K562 (cell line): ENCODE results near the gene ECE2. TPM values are rescaled to one million over a fixed set of nuclear protein-coding genes. Genes with fewer than 3 reads are reported as not detected.

Source experiments
- ARHGAP35 ChIP-seq: fragments of 450-650 bp; IDR thresholded peaks from 2 replicates; pipeline ENCODE4 v1.6.1; 2018; ENCODE audit not compliant: partially characterized antibody
- CBX5 ChIP-seq: IDR thresholded peaks from 2 replicates; pipeline ENCODE4 v1.6.1; 2014; ENCODE audit warnings: low read depth, borderline replicate concordance
- CEBPB ChIP-seq: fragments of 450-650 bp; IDR thresholded peaks from 2 replicates; pipeline ENCODE4 v1.6.1; 2016; ENCODE audit warnings: missing genetic modification characterization, missing compliant biosample characterization
- CHD2 ChIP-seq: IDR thresholded peaks from 2 replicates; pipeline ENCODE4 v1.6.1; 2011; ENCODE audit warnings: low read depth, low read length
- CHD4 ChIP-seq: fragments of 200-600 bp; sonication (generic); IDR thresholded peaks from 3 replicates; pipeline ENCODE4 v1.6.1; 2012; ENCODE audit warnings: low read depth, mild to moderate bottlenecking, mixed read lengths, low read length, inconsistent platforms; ENCODE audit not compliant: insufficient read depth, insufficient replicate concordance, poor library complexity, severe bottlenecking
- CXXC5 ChIP-seq: fragments of 250-450 bp; sonication (Bioruptor Pico); IDR thresholded peaks from 2 replicates; pipeline ENCODE4 v1.8.0; 2022; ENCODE audit warnings: inconsistent platforms, mild to moderate bottlenecking, moderate library complexity
- FOXA3 ChIP-seq, 2 experiments: fragments of 450-650 bp in 1 of 2; sonication (generic) in 1 of 2; formaldehyde crosslinking; IDR thresholded peaks in 1 of 2; conservative IDR thresholded peaks in 1 of 2; 2 replicates each; pipeline versions ENCODE4 v1.4.0 to v1.8.0; 2020 to 2022; ENCODE audit warnings: mild to moderate bottlenecking in 2 of 2, missing genetic modification reagents in 1 of 2
- KAT2B ChIP-seq: IDR thresholded peaks from one replicate; pipeline ENCODE4 v1.6.1; 2012; ENCODE audit warnings: low read depth, mild to moderate bottlenecking, control low read depth, inconsistent platforms, low read length, moderate library complexity
- KDM5B ChIP-seq: fragments of 200-600 bp; sonication (generic); IDR thresholded peaks from 2 replicates; pipeline ENCODE4 v1.6.1; 2012; ENCODE audit warnings: low read depth, mild to moderate bottlenecking, moderate library complexity, low read length, control low read depth, inconsistent platforms; ENCODE audit not compliant: insufficient replicate concordance
- MCM7 ChIP-seq, 2 experiments: fragments of 450-650 bp; IDR thresholded peaks; 2 replicates each; pipeline ENCODE4 v1.6.1; 2016 to 2018
- MEF2D ChIP-seq: conservative IDR thresholded peaks from 2 replicates; pipeline ENCODE4 v1.6.1; 2016; ENCODE audit warnings: low read depth, missing genetic modification characterization, missing compliant biosample characterization
- MXI1 ChIP-seq: IDR thresholded peaks from 2 replicates; pipeline ENCODE4 v1.6.1; 2011; ENCODE audit warnings: low read depth, mild to moderate bottlenecking, improper control_type of control experiment, low read length
- PTBP1 ChIP-seq: fragments of 200-400 bp; formaldehyde crosslinking; IDR thresholded peaks from 2 replicates; pipeline ENCODE4 v1.6.1; 2017; ENCODE audit warnings: low read depth, low read length
- RBM22 ChIP-seq: fragments of 200-400 bp; formaldehyde crosslinking; IDR thresholded peaks from 2 replicates; pipeline ENCODE4 v1.6.1; 2018; ENCODE audit warnings: low read length, low read depth; ENCODE audit not compliant: poor library complexity, severe bottlenecking
- SIN3A ChIP-seq, 2 experiments: fragments of 150-350 bp in 1 of 2; IDR thresholded peaks; 2 replicates each; pipeline ENCODE4 v1.6.1; 2011 to 2016; ENCODE audit warnings: borderline replicate concordance in 2 of 2, low read depth in 2 of 2, low read length in 2 of 2, mild to moderate bottlenecking in 2 of 2, moderate library complexity in 2 of 2; ENCODE audit not compliant: control insufficient read depth in 1 of 2
- SLC30A9 ChIP-seq: fragments of 250-450 bp; sonication (Bioruptor Pico); IDR thresholded peaks from 2 replicates; pipeline ENCODE4 v1.8.0; 2022; ENCODE audit warnings: mild to moderate bottlenecking, moderate library complexity
- SP1 ChIP-seq: sonication (generic); formaldehyde crosslinking; IDR thresholded peaks from 2 replicates; pipeline ENCODE4 v1.8.1; 2022; ENCODE audit warnings: mild to moderate bottlenecking, missing genetic modification reagents
- TBP ChIP-seq: optimal IDR thresholded peaks from 2 replicates; pipeline ENCODE3; 2011; ENCODE audit warnings: low read depth, low read length, improper control_type of control experiment
- ZBTB1 ChIP-seq: sonication (generic); formaldehyde crosslinking; IDR thresholded peaks from 2 replicates; pipeline ENCODE4 v1.8.1; 2023; ENCODE audit warnings: missing genetic modification reagents, low read depth, mild to moderate bottlenecking, borderline replicate concordance
- ZNF274 ChIP-seq: IDR thresholded peaks from 2 replicates; pipeline ENCODE4 v1.6.1; 2011; ENCODE audit warnings: low read depth, mild to moderate bottlenecking, low read length, moderate library complexity, borderline replicate concordance
- polyA plus RNA-seq, 8 experiments: library from polyadenylated mRNA; depleted of rRNA in 4 of 8; stranded (reverse) in 5 of 8; unstranded in 3 of 8; fragments of >200 nt; fragmentation: Nextera tagmentation in 2 of 8; fragmentation: Illumina TruSeq in 1 of 8; extraction: Ambion mirVana in 2 of 8; extraction: Trizol in 1 of 8; gene quantifications; 2 replicates each; pipeline versions ENCODE4 v1.2.1 to v1.2.3, GENCODE V29; 2011 to 2014; ENCODE audit warnings: inconsistent platforms in 1 of 8, missing spikeins in 1 of 8
- total RNA-seq, 7 experiments: library from RNA; depleted of rRNA in 6 of 7; stranded (reverse); fragments of >200 nt in 6 of 7; fragmentation: Illumina TruSeq in 2 of 7; extraction: Trizol in 2 of 7; gene quantifications; 2 replicates each; pipeline versions ENCODE4 v1.2.1 to v1.2.3, GENCODE V29; 2011 to 2021; ENCODE audit warnings: low replicate concordance in 1 of 7
- TF ChIP-seq, protein P1 (sequence below), 3 experiments: fragments of 200-800 bp in 1 of 3; sonication (Bioruptor generic) in 1 of 3; sonication (generic) in 1 of 3; formaldehyde crosslinking in 1 of 3; IDR thresholded peaks; 2 replicates each; pipeline versions ENCODE4 v1.6.1 to v1.8.0; 2016 to 2022; ENCODE audit warnings: mild to moderate bottlenecking in 2 of 3, missing compliant biosample characterization in 2 of 3, missing genetic modification characterization in 2 of 3, missing genetic modification reagents in 1 of 3
- TF ChIP-seq, protein P2 (sequence below), 2 experiments: fragments of 450-650 bp; conservative IDR thresholded peaks; 2 replicates each; pipeline ENCODE4 v1.6.1; 2017; ENCODE audit warnings: mild to moderate bottlenecking in 2 of 2, moderate library complexity in 2 of 2
- TF ChIP-seq, protein P3 (sequence below): sonication (generic); formaldehyde crosslinking; IDR thresholded peaks from 2 replicates; pipeline ENCODE4 v1.8.0; 2023; ENCODE audit warnings: mild to moderate bottlenecking, missing genetic modification reagents

The ECE2 gene
- total and polyA plus RNA-seq, 9 of the 15 experiments (the other 6 are each of a cell fraction or from before 2014, with no cell fraction given), result not detected

DNA sequence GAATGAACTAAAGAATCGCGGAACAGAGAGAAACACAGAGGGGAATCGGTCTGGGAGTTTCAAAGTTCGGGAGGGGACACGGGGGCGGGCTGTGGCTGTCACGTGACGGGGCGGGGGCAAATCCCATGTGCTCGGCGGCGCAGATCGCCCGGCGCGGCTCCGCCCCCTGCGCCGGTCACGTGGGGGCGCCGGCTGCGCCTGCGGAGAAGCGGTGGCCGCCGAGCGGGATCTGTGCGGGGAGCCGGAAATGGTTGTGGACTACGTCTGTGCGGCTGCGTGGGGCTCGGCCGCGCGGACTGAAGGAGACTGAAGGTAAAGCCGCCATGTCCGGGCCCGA, 38.5 kb downstream of the ECE2 start, which contains the start of gene EIF4G1 (continued):
- TF ChIP-seq, protein P1, sequence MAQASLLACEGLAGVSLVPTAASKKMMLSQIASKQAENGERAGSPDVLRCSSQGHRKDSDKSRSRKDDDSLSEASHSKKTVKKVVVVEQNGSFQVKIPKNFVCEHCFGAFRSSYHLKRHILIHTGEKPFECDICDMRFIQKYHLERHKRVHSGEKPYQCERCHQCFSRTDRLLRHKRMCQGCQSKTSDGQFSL (CRISPR knock-in tag; IDR thresholded peaks at IDR 0.05), result peak; percentile 80
- TF ChIP-seq, protein P1 (tag; IDR thresholded peaks at IDR 0.05), result no peak
- no peak for TF ChIP-seq RBM22
- peak; percentile 87 for TF ChIP-seq KDM5B
- TF ChIP-seq PTBP1, result no peak
- peak; percentile 56 for TF ChIP-seq SP1 (CRISPR knock-in tag)
- TF ChIP-seq MCM7 (IDR thresholded peaks at IDR 0.05), result no peak
- TF ChIP-seq, protein P2, sequence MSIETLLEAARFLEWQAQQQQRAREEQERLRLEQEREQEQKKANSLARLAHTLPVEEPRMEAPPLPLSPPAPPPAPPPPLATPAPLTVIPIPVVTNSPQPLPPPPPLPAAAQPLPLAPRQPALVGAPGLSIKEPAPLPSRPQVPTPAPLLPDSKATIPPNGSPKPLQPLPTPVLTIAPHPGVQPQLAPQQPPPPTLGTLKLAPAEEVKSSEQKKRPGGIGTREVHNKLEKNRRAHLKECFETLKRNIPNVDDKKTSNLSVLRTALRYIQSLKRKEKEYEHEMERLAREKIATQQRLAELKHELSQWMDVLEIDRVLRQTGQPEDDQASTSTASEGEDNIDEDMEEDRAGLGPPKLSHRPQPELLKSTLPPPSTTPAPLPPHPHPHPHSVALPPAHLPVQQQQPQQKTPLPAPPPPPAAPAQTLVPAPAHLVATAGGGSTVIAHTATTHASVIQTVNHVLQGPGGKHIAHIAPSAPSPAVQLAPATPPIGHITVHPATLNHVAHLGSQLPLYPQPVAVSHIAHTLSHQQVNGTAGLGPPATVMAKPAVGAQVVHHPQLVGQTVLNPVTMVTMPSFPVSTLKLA (conservative IDR thresholded peaks at IDR 0.05), result peak; percentile 96 to 98
- TF ChIP-seq CEBPB (tag), result no peak
- no peak for TF ChIP-seq CHD4
- no peak for TF ChIP-seq ZNF274
- TF ChIP-seq ARHGAP35, result no peak
- TF ChIP-seq, protein P3, sequence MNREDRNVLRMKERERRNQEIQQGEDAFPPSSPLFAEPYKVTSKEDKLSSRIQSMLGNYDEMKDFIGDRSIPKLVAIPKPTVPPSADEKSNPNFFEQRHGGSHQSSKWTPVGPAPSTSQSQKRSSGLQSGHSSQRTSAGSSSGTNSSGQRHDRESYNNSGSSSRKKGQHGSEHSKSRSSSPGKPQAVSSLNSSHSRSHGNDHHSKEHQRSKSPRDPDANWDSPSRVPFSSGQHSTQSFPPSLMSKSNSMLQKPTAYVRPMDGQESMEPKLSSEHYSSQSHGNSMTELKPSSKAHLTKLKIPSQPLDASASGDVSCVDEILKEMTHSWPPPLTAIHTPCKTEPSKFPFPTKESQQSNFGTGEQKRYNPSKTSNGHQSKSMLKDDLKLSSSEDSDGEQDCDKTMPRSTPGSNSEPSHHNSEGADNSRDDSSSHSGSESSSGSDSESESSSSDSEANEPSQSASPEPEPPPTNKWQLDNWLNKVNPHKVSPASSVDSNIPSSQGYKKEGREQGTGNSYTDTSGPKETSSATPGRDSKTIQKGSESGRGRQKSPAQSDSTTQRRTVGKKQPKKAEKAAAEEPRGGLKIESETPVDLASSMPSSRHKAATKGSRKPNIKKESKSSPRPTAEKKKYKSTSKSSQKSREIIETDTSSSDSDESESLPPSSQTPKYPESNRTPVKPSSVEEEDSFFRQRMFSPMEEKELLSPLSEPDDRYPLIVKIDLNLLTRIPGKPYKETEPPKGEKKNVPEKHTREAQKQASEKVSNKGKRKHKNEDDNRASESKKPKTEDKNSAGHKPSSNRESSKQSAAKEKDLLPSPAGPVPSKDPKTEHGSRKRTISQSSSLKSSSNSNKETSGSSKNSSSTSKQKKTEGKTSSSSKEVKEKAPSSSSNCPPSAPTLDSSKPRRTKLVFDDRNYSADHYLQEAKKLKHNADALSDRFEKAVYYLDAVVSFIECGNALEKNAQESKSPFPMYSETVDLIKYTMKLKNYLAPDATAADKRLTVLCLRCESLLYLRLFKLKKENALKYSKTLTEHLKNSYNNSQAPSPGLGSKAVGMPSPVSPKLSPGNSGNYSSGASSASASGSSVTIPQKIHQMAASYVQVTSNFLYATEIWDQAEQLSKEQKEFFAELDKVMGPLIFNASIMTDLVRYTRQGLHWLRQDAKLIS (CRISPR knock-in tag), result no peak
- TF ChIP-seq SLC30A9 (CRISPR knock-in tag), result no peak
- peak; percentile 78; the same call in 1 of the 2 replicates for TF ChIP-seq MXI1
- TF ChIP-seq KAT2B, result no peak
- peak in 1 of 2 experiments; percentile 59; a peak in 1 of 4 replicates for TF ChIP-seq SIN3A (IDR thresholded peaks at IDR 0.05; ENCODE audit: borderline replicate concordance in 2 of 2, control insufficient read depth in 1 of 2, low read depth in 2 of 2, low read length in 2 of 2)
- no peak for TF ChIP-seq FOXA3 (CRISPR knock-in tag; conservative IDR thresholded peaks at IDR 0.05 in 1 of 2, IDR thresholded peaks at IDR 0.05 in 1 of 2)
- no peak for TF ChIP-seq ZBTB1 (CRISPR knock-in tag)
- no peak for TF ChIP-seq MEF2D (tag)
- peak; percentile 87 for TF ChIP-seq TBP
- TF ChIP-seq CBX5, result no peak
- TF ChIP-seq CHD2, result peak; percentile 24; the same call in 1 of the 2 replicates
- peak; percentile 86 for TF ChIP-seq CXXC5 (CRISPR knock-in tag)
